DND-41 (cell line): Measurements from ENCODE around the gene SERPIND1.

ENCODE experiments used
- ATAC-seq: fragments of 200-7000 bp; cut with Tn5 transposase; 3 replicates; pipeline ENCODE4 v1.9.1; 2021; ENCODE audit warnings: low read depth; ENCODE audit not compliant: insufficient read depth
- DNase-seq: peaks from one replicate; pipeline ENCODE4 v3.0.0-alpha.2; 2020
- H2AFZ ChIP-seq: 2 replicates; pipeline ENCODE4 v1.6.0; 2012; ENCODE audit warnings: low read depth, low read length
- H3K27ac ChIP-seq: 2 replicates; pipeline ENCODE4 v1.5.1; 2012; ENCODE audit warnings: low read length, inconsistent platforms
- H3K27me3 ChIP-seq: fragments of 200-600 bp; sonication (generic); 2 replicates; pipeline ENCODE4 v1.6.0; 2012; ENCODE audit warnings: low read length, mild to moderate bottlenecking, inconsistent platforms; ENCODE audit not compliant: insufficient read depth, poor library complexity
- H3K36me3 ChIP-seq: 2 replicates; pipeline ENCODE4 v1.5.1; 2012; ENCODE audit warnings: low read length, inconsistent platforms; ENCODE audit not compliant: insufficient read depth
- H3K4me1 ChIP-seq: 2 replicates; pipeline ENCODE4 v1.5.1; 2012; ENCODE audit warnings: mild to moderate bottlenecking, low read length; ENCODE audit not compliant: insufficient read depth
- H3K4me2 ChIP-seq: 2 replicates; pipeline ENCODE4 v1.6.0; 2012; ENCODE audit warnings: mild to moderate bottlenecking, moderate library complexity, low read length, inconsistent platforms; ENCODE audit not compliant: insufficient read depth
- H3K4me3 ChIP-seq, 2 experiments: fragments of 200-600 bp in 1 of 2; shearing (Covaris generic) in 1 of 2; 2 replicates each; pipeline ENCODE4 v1.5.1; 2012 to 2016; ENCODE audit warnings: inconsistent platforms in 2 of 2, low read length in 2 of 2, mild to moderate bottlenecking in 2 of 2, low read depth in 1 of 2, moderate library complexity in 1 of 2
- H3K79me2 ChIP-seq: 2 replicates; pipeline ENCODE4 v1.6.0; 2012; ENCODE audit warnings: low read length, inconsistent platforms; ENCODE audit not compliant: insufficient read depth
- H3K9ac ChIP-seq: 2 replicates; pipeline ENCODE4 v1.6.0; 2012; ENCODE audit warnings: low read depth, mild to moderate bottlenecking, inconsistent platforms, low read length, moderate library complexity
- H3K9me3 ChIP-seq: 2 replicates; pipeline ENCODE4 v1.5.1; 2012; ENCODE audit warnings: low read length, moderate library complexity, mild to moderate bottlenecking, inconsistent platforms; ENCODE audit not compliant: insufficient read depth, severe bottlenecking
- H4K20me1 ChIP-seq: 2 replicates; pipeline ENCODE4 v1.6.0; 2012; ENCODE audit warnings: low read length; ENCODE audit not compliant: insufficient read depth
- EZH2 ChIP-seq: IDR thresholded peaks from 3 replicates; pipeline ENCODE4 v1.6.1; 2012; ENCODE audit warnings: borderline replicate concordance, low read depth, mild to moderate bottlenecking, moderate library complexity, low read length, inconsistent platforms; ENCODE audit not compliant: severe bottlenecking
- TF ChIP-seq, protein P1 (sequence below): IDR thresholded peaks from 2 replicates; pipeline ENCODE4 v1.5.1; 2012; ENCODE audit warnings: borderline replicate concordance, low read length, moderate library complexity, mild to moderate bottlenecking; ENCODE audit not compliant: poor library complexity, severe bottlenecking; ENCODE audit errors: extremely low read depth

SERPIND1 gene

DNA sequence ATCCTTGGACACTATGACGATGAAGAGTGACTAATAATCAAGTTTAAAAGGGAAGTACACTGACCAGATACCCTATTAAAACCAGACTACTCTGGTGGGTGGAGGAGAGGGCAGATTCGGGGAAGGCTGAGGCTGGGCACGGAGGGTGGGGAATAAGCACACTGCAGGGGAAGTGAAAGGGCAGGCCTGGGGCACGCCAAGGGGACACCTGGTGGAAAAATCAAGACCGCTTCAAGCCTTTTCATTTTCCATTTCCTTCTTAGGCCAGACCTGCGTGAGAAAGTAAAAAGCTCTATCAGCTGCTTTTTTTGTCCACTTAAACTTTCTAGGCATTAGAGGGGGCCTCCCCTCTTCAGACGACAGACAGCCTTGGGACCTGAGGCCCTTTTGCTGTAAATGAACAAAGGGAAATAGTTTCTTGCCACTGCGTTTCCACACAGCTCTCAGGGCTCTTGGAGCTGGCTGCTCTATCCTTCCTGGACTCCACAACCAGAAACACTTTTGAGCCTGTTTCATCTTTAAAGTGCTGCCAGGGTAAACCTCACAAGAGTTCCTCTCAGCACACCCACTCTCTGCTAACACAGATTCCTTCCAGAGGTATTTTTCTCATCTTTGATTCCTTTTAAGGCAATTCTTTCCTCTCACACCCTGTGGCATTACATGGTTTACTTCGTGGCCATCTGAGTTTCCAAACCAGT, 25.0 kb upstream of the SERPIND1 start:
- TF ChIP-seq, protein P1, sequence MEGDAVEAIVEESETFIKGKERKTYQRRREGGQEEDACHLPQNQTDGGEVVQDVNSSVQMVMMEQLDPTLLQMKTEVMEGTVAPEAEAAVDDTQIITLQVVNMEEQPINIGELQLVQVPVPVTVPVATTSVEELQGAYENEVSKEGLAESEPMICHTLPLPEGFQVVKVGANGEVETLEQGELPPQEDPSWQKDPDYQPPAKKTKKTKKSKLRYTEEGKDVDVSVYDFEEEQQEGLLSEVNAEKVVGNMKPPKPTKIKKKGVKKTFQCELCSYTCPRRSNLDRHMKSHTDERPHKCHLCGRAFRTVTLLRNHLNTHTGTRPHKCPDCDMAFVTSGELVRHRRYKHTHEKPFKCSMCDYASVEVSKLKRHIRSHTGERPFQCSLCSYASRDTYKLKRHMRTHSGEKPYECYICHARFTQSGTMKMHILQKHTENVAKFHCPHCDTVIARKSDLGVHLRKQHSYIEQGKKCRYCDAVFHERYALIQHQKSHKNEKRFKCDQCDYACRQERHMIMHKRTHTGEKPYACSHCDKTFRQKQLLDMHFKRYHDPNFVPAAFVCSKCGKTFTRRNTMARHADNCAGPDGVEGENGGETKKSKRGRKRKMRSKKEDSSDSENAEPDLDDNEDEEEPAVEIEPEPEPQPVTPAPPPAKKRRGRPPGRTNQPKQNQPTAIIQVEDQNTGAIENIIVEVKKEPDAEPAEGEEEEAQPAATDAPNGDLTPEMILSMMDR: no peak
- no peak for TF ChIP-seq EZH2
- no peak overlapping the region for H3K4me2 ChIP-seq
- no peak overlapping the region for H3K27ac ChIP-seq
- no peaks in the 10 kb centered on the region for H3K79me2 ChIP-seq
- no peak overlapping the region for H3K9ac ChIP-seq
- no peak overlapping the region for H3K4me3 ChIP-seq
- H3K36me3 ChIP-seq: peaks cover 86% of the 10 kb centered on the region
- H2AFZ ChIP-seq: no peak overlapping the region
- H3K4me1 ChIP-seq: no peaks in the 10 kb centered on the region
- H4K20me1 ChIP-seq: 0 out of 2 replicates have a peak, but pooled peaks cover 5% of the 10 kb centered on the region
- H3K27me3 ChIP-seq: no peaks in the 10 kb centered on the region
- DNase-seq (no peak), ATAC-seq (no peak)
- H3K9me3 ChIP-seq: no peaks in the 10 kb centered on the region

DNA sequence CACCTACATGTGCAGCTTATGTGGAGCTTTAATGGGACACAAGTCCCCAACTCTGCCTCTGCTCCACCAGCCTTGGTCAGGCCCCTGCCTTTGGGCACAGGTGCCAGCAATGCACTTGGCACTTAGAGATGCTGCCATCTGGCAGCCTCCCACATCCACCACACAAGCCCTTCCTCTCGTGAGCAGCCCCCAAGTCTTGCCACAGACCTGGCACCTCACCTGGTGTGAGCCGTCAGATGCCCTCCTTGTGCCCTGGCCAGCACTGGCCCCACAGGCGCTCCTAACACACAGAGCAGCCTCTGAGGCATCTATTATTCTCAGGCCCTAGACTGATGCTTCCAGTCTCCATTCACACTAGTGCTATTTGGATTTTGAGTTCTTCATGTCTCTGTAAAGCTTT, 24.5 kb upstream of the SERPIND1 start:
- Histone ChIP-seq H3K79me2 (no peaks in the 10 kb centered on the region), H3K9ac (no peak overlapping the region), H3K27ac (no peak overlapping the region), H3K27me3 (no peaks in the 10 kb centered on the region), H3K9me3 (no peaks in the 10 kb centered on the region), H3K36me3 (peaks cover 86% of the 10 kb centered on the region), H4K20me1 (0 out of 2 replicates have a peak, but pooled peaks cover 5% of the 10 kb centered on the region), H2AFZ (no peak overlapping the region), H3K4me1 (no peaks in the 10 kb centered on the region), H3K4me3 (no peak overlapping the region), H3K4me2 (no peak overlapping the region)
- ATAC-seq (no peak), DNase-seq (no peak)
- TF ChIP-seq, protein P1: no peak
- TF ChIP-seq EZH2: no peak

DNA sequence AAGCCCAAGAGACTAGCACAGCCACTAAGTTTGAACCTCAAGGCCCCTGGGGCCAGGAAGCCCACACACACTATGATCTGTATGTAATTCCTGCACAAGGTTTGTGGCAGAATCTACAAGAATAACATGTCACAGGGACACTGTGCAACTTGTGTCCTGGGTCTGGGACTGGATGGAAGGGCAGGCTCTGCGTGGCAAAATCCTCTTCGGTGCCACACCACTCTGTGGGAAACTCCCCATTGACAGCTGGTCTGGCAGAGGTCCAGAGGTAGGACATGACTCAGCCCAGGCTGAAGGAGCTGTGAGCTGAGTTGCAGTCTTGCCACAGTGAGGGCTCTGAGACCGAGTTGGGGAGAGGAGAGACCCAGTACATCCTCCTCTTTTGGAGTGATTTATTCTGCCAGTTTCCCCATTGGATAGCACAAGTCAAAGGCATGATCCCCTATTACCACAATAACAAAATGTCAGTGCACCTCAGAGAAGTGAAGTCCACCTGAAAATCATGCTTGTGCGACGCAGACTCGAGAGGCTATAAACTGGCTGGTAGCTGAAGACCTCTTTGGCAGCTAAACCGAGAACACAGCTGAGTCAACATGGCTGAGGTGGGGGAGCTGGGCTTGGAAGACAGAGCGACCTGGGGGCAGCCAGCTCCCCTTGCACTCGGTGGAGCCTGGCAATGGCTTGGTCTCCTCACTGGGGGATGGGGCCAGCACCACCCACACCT, 23.3 kb upstream of the SERPIND1 start:
- no peak overlapping the region for H2AFZ ChIP-seq
- H3K4me1 ChIP-seq: no peaks in the 10 kb centered on the region
- peaks cover 79% of the 10 kb centered on the region for H3K36me3 ChIP-seq
- H3K79me2 ChIP-seq: no peaks in the 10 kb centered on the region
- TF ChIP-seq EZH2: no peak
- TF ChIP-seq, protein P1: no peak
- no peak for DNase-seq
- ATAC-seq: no peak
- H3K4me2 ChIP-seq: no peak overlapping the region
- no peak overlapping the region for H3K27ac ChIP-seq
- no peaks in the 10 kb centered on the region for H3K27me3 ChIP-seq
- no peak overlapping the region for H3K9ac ChIP-seq
- H3K9me3 ChIP-seq: no peaks in the 10 kb centered on the region
- no peak overlapping the region for H3K4me3 ChIP-seq
- 0 out of 2 replicates have a peak, but pooled peaks cover 5% of the 10 kb centered on the region for H4K20me1 ChIP-seq
